CD14-positive monocyte (primary cell): ENCODE data around the gene HHIPL2. TPM values are rescaled to one million over a fixed set of nuclear protein-coding genes. Genes with fewer than 3 reads are reported as not detected.

Experiments
- DNase-seq, 3 donors: peaks; one replicate each; pipeline ENCODE4 v3.0.0-alpha.2; 2011 to 2022
- H2AFZ ChIP-seq: 2 replicates; pipeline ENCODE4 v1.6.0; 2012; ENCODE audit warnings: mild to moderate bottlenecking, low read depth, low read length, inconsistent platforms; ENCODE audit not compliant: insufficient read depth, poor library complexity, severe bottlenecking
- H3K27ac ChIP-seq, 2 donors: 1 replicate in 1 of 2; 2 replicates in 1 of 2; pipeline ENCODE4 v1.5.1; 2012 to 2013; ENCODE audit warnings: low read length in 2 of 2, control low read depth in 1 of 2, inconsistent platforms in 1 of 2, low read depth in 1 of 2, mild to moderate bottlenecking in 1 of 2
- H3K27me3 ChIP-seq, 2 donors: one replicate each; pipeline versions ENCODE4 v1.6.0 to v1.6.1; 2011 to 2013; ENCODE audit warnings: low read length in 2 of 2; ENCODE audit not compliant: control insufficient read depth in 2 of 2, insufficient read depth in 2 of 2
- H3K36me3 ChIP-seq, 2 donors: replicated peaks in 1 of 2; 1 replicate in 1 of 2; 2 replicates in 1 of 2; pipeline versions ENCODE4 v1.5.1 to v1.6.1; 2012 to 2013; ENCODE audit warnings: low read length in 2 of 2, control low read depth in 1 of 2, inconsistent platforms in 1 of 2, mild to moderate bottlenecking in 1 of 2; ENCODE audit not compliant: insufficient read depth in 2 of 2, control insufficient read depth in 1 of 2
- H3K4me1 ChIP-seq, 2 donors: 1 replicate in 1 of 2; 2 replicates in 1 of 2; pipeline versions ENCODE4 v1.5.1 to v1.6.1; 2012 to 2013; ENCODE audit warnings: low read length in 2 of 2, control low read depth in 1 of 2, inconsistent platforms in 1 of 2, mild to moderate bottlenecking in 1 of 2, moderate library complexity in 1 of 2; ENCODE audit not compliant: insufficient read depth in 2 of 2, control insufficient read depth in 1 of 2
- H3K4me2 ChIP-seq: replicated peaks from 2 replicates; pipeline ENCODE3; 2012; ENCODE audit warnings: low read length, moderate library complexity, mild to moderate bottlenecking; ENCODE audit not compliant: poor library complexity, severe bottlenecking; ENCODE audit errors: extremely low read depth
- H3K4me3 ChIP-seq, 3 experiments: fragments of 200-600 bp in 1 of 3; sonication (generic) in 1 of 3; replicated peaks in 1 of 3; 1 replicate in 2 of 3; 2 replicates in 1 of 3; pipeline ENCODE4 v1.5.1; 2011 to 2013; ENCODE audit warnings: low read length in 3 of 3, mild to moderate bottlenecking in 3 of 3, control low read depth in 2 of 3, low read depth in 2 of 3, inconsistent platforms in 1 of 3, moderate library complexity in 1 of 3
- H3K79me2 ChIP-seq: 2 replicates; pipeline ENCODE4 v1.6.0; 2012; ENCODE audit warnings: mild to moderate bottlenecking, control low read depth, inconsistent platforms, low read length, moderate library complexity; ENCODE audit not compliant: insufficient read depth
- H3K9ac ChIP-seq: 2 replicates; pipeline ENCODE4 v1.6.0; 2017; ENCODE audit warnings: low read length, mild to moderate bottlenecking; ENCODE audit not compliant: insufficient read depth, poor library complexity, severe bottlenecking
- H3K9me3 ChIP-seq, 2 donors: replicated peaks in 1 of 2; 1 replicate in 1 of 2; 2 replicates in 1 of 2; pipeline versions ENCODE4 v1.5.1 to v1.6.1; 2012 to 2013; ENCODE audit warnings: low read length in 2 of 2, control low read depth in 1 of 2; ENCODE audit not compliant: control insufficient read depth in 1 of 2, insufficient read depth in 1 of 2
- H4K20me1 ChIP-seq: 2 replicates; pipeline ENCODE4 v1.6.0; 2012; ENCODE audit warnings: mild to moderate bottlenecking, low read length, control low read depth, moderate library complexity; ENCODE audit not compliant: insufficient read depth
- H3K27ac Mint-ChIP-seq, 7 donors: one replicate each; pipeline ENCODE4 v1.8.0; 2020; ENCODE audit warnings: mild to moderate bottlenecking in 7 of 7, mixed read lengths in 7 of 7, moderate library complexity in 6 of 7, inconsistent platforms in 2 of 7
- H3K27me3 Mint-ChIP-seq, 3 donors: one replicate each; pipeline ENCODE4 v1.8.0; 2021 to 2022; ENCODE audit warnings: low read depth in 3 of 3, mild to moderate bottlenecking in 3 of 3, mixed read lengths in 3 of 3, moderate library complexity in 3 of 3, inconsistent platforms in 1 of 3
- H3K36me3 Mint-ChIP-seq, 2 donors: one replicate each; pipeline ENCODE4 v1.8.0; 2020; ENCODE audit warnings: mixed read lengths in 2 of 2, inconsistent platforms in 1 of 2, mild to moderate bottlenecking in 1 of 2
- H3K4me1 Mint-ChIP-seq: one replicate; pipeline ENCODE4 v1.8.0; 2020; ENCODE audit warnings: mild to moderate bottlenecking, mixed read lengths
- H3K4me3 Mint-ChIP-seq, 2 donors: one replicate each; pipeline ENCODE4 v1.8.0; 2020; ENCODE audit warnings: mild to moderate bottlenecking in 2 of 2, mixed read lengths in 2 of 2, moderate library complexity in 1 of 2
- H3K9me3 Mint-ChIP-seq, 7 donors: one replicate each; pipeline ENCODE4 v1.8.0; 2020 to 2022; ENCODE audit warnings: mixed read lengths in 7 of 7, mild to moderate bottlenecking in 6 of 7, moderate library complexity in 6 of 7, inconsistent platforms in 2 of 7
- WGBS: methylation state at CpG from one replicate; pipeline ENCODE4 v1.1.5; 2013; ENCODE audit warnings: missing lambda C conversion rate; ENCODE audit not compliant: insufficient coverage; 5-methylcytosine and 5-hydroxymethylcytosine counted together
- intact Hi-C, 2 donors: fragments of 100-400 bp; cut with micrococcal nuclease; formaldehyde crosslinking; loops; one replicate each; pipeline versions ENCODE4 v1.15.0 to v1.15.1; 2023
- polyA plus RNA-seq, 3 donors: library from polyadenylated mRNA; depleted of rRNA in 1 of 3; unstranded in 2 of 3; stranded (reverse) in 1 of 3; fragments of 300-500 nt in 2 of 3; fragments of >200 nt in 1 of 3; fragmentation: Illumina TruSeq in 2 of 3; gene quantifications; 1 replicate in 2 of 3; 2 replicates in 1 of 3; pipeline ENCODE4 v1.2.3, GENCODE V29; 2012 to 2021
- TF ChIP-seq, protein P1 (sequence below): fragments of 200-600 bp; IDR thresholded peaks from one replicate; pipeline ENCODE4 v1.8.0; 2022; ENCODE audit warnings: antibody characterized with exemption, mild to moderate bottlenecking

The HHIPL2 gene
- polyA plus RNA-seq, 3 donors: 0.08 TPM; not detected in 2

- peaks cover 49 to 53% of the 10 kb centered on the region in 2 donors for H3K36me3 Mint-ChIP-seq
- Histone ChIP-seq H3K9ac (no peak overlapping the region), H3K4me3 (no peak overlapping the region), H2AFZ (no peak overlapping the region), H4K20me1 (no peaks in the 10 kb centered on the region), H3K9me3 (no peaks in the 10 kb centered on the region), H3K27ac (no peak overlapping the region), H3K36me3 (peaks cover 41 to 71% of the 10 kb centered on the region in 2 donors), H3K4me2 (no peak overlapping the region), H3K79me2 (no peaks in the 10 kb centered on the region), H3K27me3 (no peaks in the 10 kb centered on the region), H3K4me1 (no peaks in the 10 kb centered on the region)
- no peak overlapping the region for H3K27ac Mint-ChIP-seq
- 100% methylated on average over 2 of the region's 7 CpGs for WGBS
- DNase-seq: no peak
- no peaks in the 10 kb centered on the region for H3K27me3 Mint-ChIP-seq
- H3K4me3 Mint-ChIP-seq: no peak overlapping the region
- H3K9me3 Mint-ChIP-seq: no peaks in the 10 kb centered on the region
- intact Hi-C loops: no loop called here
- TF ChIP-seq, protein P1, sequence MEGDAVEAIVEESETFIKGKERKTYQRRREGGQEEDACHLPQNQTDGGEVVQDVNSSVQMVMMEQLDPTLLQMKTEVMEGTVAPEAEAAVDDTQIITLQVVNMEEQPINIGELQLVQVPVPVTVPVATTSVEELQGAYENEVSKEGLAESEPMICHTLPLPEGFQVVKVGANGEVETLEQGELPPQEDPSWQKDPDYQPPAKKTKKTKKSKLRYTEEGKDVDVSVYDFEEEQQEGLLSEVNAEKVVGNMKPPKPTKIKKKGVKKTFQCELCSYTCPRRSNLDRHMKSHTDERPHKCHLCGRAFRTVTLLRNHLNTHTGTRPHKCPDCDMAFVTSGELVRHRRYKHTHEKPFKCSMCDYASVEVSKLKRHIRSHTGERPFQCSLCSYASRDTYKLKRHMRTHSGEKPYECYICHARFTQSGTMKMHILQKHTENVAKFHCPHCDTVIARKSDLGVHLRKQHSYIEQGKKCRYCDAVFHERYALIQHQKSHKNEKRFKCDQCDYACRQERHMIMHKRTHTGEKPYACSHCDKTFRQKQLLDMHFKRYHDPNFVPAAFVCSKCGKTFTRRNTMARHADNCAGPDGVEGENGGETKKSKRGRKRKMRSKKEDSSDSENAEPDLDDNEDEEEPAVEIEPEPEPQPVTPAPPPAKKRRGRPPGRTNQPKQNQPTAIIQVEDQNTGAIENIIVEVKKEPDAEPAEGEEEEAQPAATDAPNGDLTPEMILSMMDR: no peak
- no peaks in the 10 kb centered on the region for H3K4me1 Mint-ChIP-seq
Measured at GRCh38 chr1:222557574-222557973, 9.7 kb upstream of the HHIPL2 start.

DNA sequence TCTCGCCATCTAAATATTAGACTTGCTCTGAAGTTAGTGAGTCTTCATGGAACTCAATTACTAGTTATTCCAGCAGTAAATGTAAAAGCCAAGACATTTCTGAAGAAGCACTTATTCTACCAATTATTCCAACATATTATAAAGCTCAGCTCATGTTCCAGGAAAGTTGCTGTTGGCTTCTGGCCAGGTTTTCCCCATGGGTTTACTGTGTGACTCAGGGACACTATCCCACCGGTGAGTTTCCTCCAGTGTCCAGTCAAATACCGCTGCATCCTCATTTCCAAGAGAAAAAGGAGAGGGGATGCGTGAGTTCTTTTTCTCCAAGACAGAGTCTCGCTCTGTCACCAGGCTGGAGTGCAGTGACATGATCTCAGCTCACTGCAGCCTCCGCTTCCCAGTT lies 9.2 kb upstream of the HHIPL2 start:
- H3K27me3 ChIP-seq: no peaks in the 10 kb centered on the region
- Mint-ChIP-seq H3K27ac (no peak overlapping the region), H3K4me1 (no peaks in the 10 kb centered on the region), H3K36me3 (peaks cover 47 to 52% of the 10 kb centered on the region in 2 donors), H3K4me3 (no peak overlapping the region), H3K27me3 (no peaks in the 10 kb centered on the region), H3K9me3 (no peaks in the 10 kb centered on the region)
- no peak overlapping the region for H3K27ac ChIP-seq
- H3K4me2 ChIP-seq: no peak overlapping the region
- no peak overlapping the region for H3K9ac ChIP-seq
- DNase-seq: no peak
- H3K36me3 ChIP-seq: peaks cover 40 to 66% of the 10 kb centered on the region in 2 donors
- no peaks in the 10 kb centered on the region for H4K20me1 ChIP-seq
- no peaks in the 10 kb centered on the region for H3K79me2 ChIP-seq
- H3K4me1 ChIP-seq: no peaks in the 10 kb centered on the region
- H2AFZ ChIP-seq: no peak overlapping the region
- H3K4me3 ChIP-seq: no peak overlapping the region
- intact Hi-C loops: no loop called here
- 100% methylated on average over 5 of the region's 6 CpGs for WGBS
- TF ChIP-seq, protein P1: no peak
- H3K9me3 ChIP-seq: no peaks in the 10 kb centered on the region
